Measurements from ENCODE around the gene MFAP4. TPM values are rescaled to one million over a fixed set of nuclear protein-coding genes. Genes with fewer than 3 reads are reported as not detected.
A peak's percentile ranks its signal among the peaks of the same experiment; 100 is the strongest.
"Not testable (repeated sequence)": the region's sequence is repeated elsewhere in the genome, so short reads cannot be mapped to it uniquely, and the experiment has no call there.

MFAP4 gene
- total and polyA plus RNA-seq, 3 experiments from 2014 or later = not detected

GRCh38 chr17:19359151-19359550 lies 27.8 kb downstream of the MFAP4 start:
- Histone ChIP-seq H3K27me3 (ENCODE audit: insufficient read depth, low read length, poor library complexity, severe bottlenecking) (no peaks in the 10 kb centered on the region), H3K27ac (ENCODE audit: low read depth, low read length) (no peak overlapping the region), H3K9me3 (ENCODE audit: low read length) (no peaks in the 10 kb centered on the region), H3K4me1 (ENCODE audit: insufficient read depth, low read length) (peaks cover 7% of the 10 kb centered on the region), H3K36me3 (ENCODE audit: insufficient read depth, low read length) (no peaks in the 10 kb centered on the region), H3K4me3 (ENCODE audit: low read length) (no peak overlapping the region)
- peaks cover 0 to 2% (median 0%) of the 10 kb centered on the region in 3 donors for H3K36me3 Mint-ChIP-seq
- peak in 1 of 5 donors; percentile 37 for DNase-seq
- peaks cover 9% of the 10 kb centered on the region in 2 donors for H3K27me3 Mint-ChIP-seq
- peaks cover 10 to 16% (median 11%) of the 10 kb centered on the region in 3 donors for H3K4me1 Mint-ChIP-seq
- ChIA-PET CTCF (interaction anchor here (8.0 kb wide), 1 partner anchor 88 kb away, joined by 152 read pairs; no protein-coding TSS in a partner anchor), POLR2A (no interaction called here)
- H3K4me3 Mint-ChIP-seq = no peak overlapping the region
- H3K27ac Mint-ChIP-seq = peak overlapping the region in 1 of 8 donors; percentile 6
- no peaks in the 10 kb centered on the region for H3K9me3 Mint-ChIP-seq

GRCh38 chr17:19357761-19358160 lies 29.2 kb downstream of the MFAP4 start:
- Mint-ChIP-seq H3K27ac (no peak overlapping the region), H3K4me3 (no peak overlapping the region), H3K4me1 (peaks cover 9 to 13% (median 10%) of the 10 kb centered on the region in 3 donors), H3K27me3 (peaks cover 9 to 14% of the 10 kb centered on the region in 2 donors), H3K9me3 (no peaks in the 10 kb centered on the region), H3K36me3 (peaks cover 0 to 2% (median 0%) of the 10 kb centered on the region in 3 donors)
- Histone ChIP-seq H3K9me3 (ENCODE audit: low read length) (no peaks in the 10 kb centered on the region), H3K27ac (ENCODE audit: low read depth, low read length) (no peak overlapping the region), H3K36me3 (ENCODE audit: insufficient read depth, low read length) (no peaks in the 10 kb centered on the region), H3K4me3 (ENCODE audit: low read length) (no peak overlapping the region), H3K4me1 (ENCODE audit: insufficient read depth, low read length) (peaks cover 7% of the 10 kb centered on the region), H3K27me3 (ENCODE audit: insufficient read depth, low read length, poor library complexity, severe bottlenecking) (no peaks in the 10 kb centered on the region)
- CTCF ChIA-PET = interaction anchor here (2.6 kb wide), 1 partner anchor 90 kb away, joined by 10 read pairs; no protein-coding TSS in a partner anchor
- peak in 1 of 5 donors; percentile 24 for DNase-seq
- POLR2A ChIA-PET = no interaction called here

GRCh38 chr17:19357351-19357750 lies 29.6 kb downstream of the MFAP4 start:
- DNase-seq = no peak
- peak overlapping the region in 1 of 7 donors; percentile 31 for H3K4me3 Mint-ChIP-seq
- peaks cover 7 to 11% (median 10%) of the 10 kb centered on the region in 3 donors for H3K4me1 Mint-ChIP-seq
- H3K36me3 Mint-ChIP-seq = no peaks in the 10 kb centered on the region
- no peaks in the 10 kb centered on the region for H3K9me3 ChIP-seq (ENCODE audit: low read length)
- peaks cover 9 to 14% of the 10 kb centered on the region in 2 donors for H3K27me3 Mint-ChIP-seq
- no peaks in the 10 kb centered on the region for H3K9me3 Mint-ChIP-seq
- no peak overlapping the region for H3K27ac Mint-ChIP-seq
- POLR2A ChIA-PET = no interaction called here
- H3K27ac ChIP-seq (ENCODE audit: low read depth, low read length) = no peak overlapping the region
- H3K27me3 ChIP-seq (ENCODE audit: insufficient read depth, low read length, poor library complexity, severe bottlenecking) = no peaks in the 10 kb centered on the region
- peaks cover 7% of the 10 kb centered on the region for H3K4me1 ChIP-seq (ENCODE audit: insufficient read depth, low read length)
- CTCF ChIA-PET = interaction anchor here (2.6 kb wide), 1 partner anchor 90 kb away, joined by 10 read pairs; no protein-coding TSS in a partner anchor
- H3K4me3 ChIP-seq (ENCODE audit: low read length) = no peak overlapping the region
- H3K36me3 ChIP-seq (ENCODE audit: insufficient read depth, low read length) = no peaks in the 10 kb centered on the region

- Histone ChIP-seq H3K27me3 (ENCODE audit: insufficient read depth, low read length, poor library complexity, severe bottlenecking) (no peaks in the 10 kb centered on the region), H3K4me1 (ENCODE audit: insufficient read depth, low read length) (no peaks in the 10 kb centered on the region), H3K36me3 (ENCODE audit: insufficient read depth, low read length) (no peaks in the 10 kb centered on the region), H3K9me3 (ENCODE audit: low read length) (no peaks in the 10 kb centered on the region), H3K4me3 (ENCODE audit: low read length) (no peak overlapping the region), H3K27ac (ENCODE audit: low read depth, low read length) (no peak overlapping the region)
- no peaks in the 10 kb centered on the region for H3K36me3 Mint-ChIP-seq
- no peaks in the 10 kb centered on the region for H3K4me1 Mint-ChIP-seq
- CTCF ChIA-PET = interaction anchor here (1.0 to 2.5 kb wide), 2 partner anchors 8 to 10 kb away, joined by 5 to 14 read pairs; partner anchors contain the start of gene B9D1
- no peaks in the 10 kb centered on the region for H3K9me3 Mint-ChIP-seq
- POLR2A ChIA-PET = no interaction called here
- peaks cover 11 to 14% of the 10 kb centered on the region in 2 donors for H3K27me3 Mint-ChIP-seq
- no peak overlapping the region for H3K27ac Mint-ChIP-seq
- no peak for DNase-seq
- no peak overlapping the region for H3K4me3 Mint-ChIP-seq
Observed at GRCh38 chr17:19354748-19355147, 32.2 kb downstream of the MFAP4 start.

- H3K4me1 Mint-ChIP-seq; H3K4me3 Mint-ChIP-seq; H3K4me3 ChIP-seq (ENCODE audit: low read length); H3K36me3 Mint-ChIP-seq; H3K27ac ChIP-seq (ENCODE audit: low read depth, low read length); H3K9me3 ChIP-seq (ENCODE audit: low read length); H3K4me1 ChIP-seq (ENCODE audit: insufficient read depth, low read length); H3K36me3 ChIP-seq (ENCODE audit: insufficient read depth, low read length); H3K9me3 Mint-ChIP-seq; H3K27ac Mint-ChIP-seq; POLR2A ChIA-PET; H3K27me3 ChIP-seq (ENCODE audit: insufficient read depth, low read length, poor library complexity, severe bottlenecking): not testable (repeated sequence)
- CTCF ChIA-PET = interaction anchor here (2.5 kb wide), 1 partner anchor 10 kb away, joined by 14 read pairs; the partner anchor contains the start of gene B9D1
- peaks cover 6 to 13% of the 10 kb centered on the region in 2 donors for H3K27me3 Mint-ChIP-seq
- peak in 1 of 5 donors; percentile 15 for DNase-seq
Observed at GRCh38 chr17:19353401-19353800, 33.6 kb downstream of the MFAP4 start.

GRCh38 chr17:19348806-19349205 lies 38.2 kb downstream of the MFAP4 start:
- ChIA-PET CTCF (no interaction called here), POLR2A (no interaction called here)
- Mint-ChIP-seq H3K4me1 (no peaks in the 10 kb centered on the region), H3K36me3 (no peaks in the 10 kb centered on the region), H3K27me3 (peaks cover under 1 to 6% of the 10 kb centered on the region in 2 donors), H3K9me3 (no peaks in the 10 kb centered on the region), H3K27ac (no peak overlapping the region), H3K4me3 (no peak overlapping the region)
- no peaks in the 10 kb centered on the region for H3K9me3 ChIP-seq (ENCODE audit: low read length)
- H3K36me3 ChIP-seq (ENCODE audit: insufficient read depth, low read length) = no peaks in the 10 kb centered on the region
- no peak overlapping the region for H3K4me3 ChIP-seq (ENCODE audit: low read length)
- no peak overlapping the region for H3K27ac ChIP-seq (ENCODE audit: low read depth, low read length)
- no peak for DNase-seq
- H3K27me3 ChIP-seq (ENCODE audit: insufficient read depth, low read length, poor library complexity, severe bottlenecking) = no peaks in the 10 kb centered on the region
- no peaks in the 10 kb centered on the region for H3K4me1 ChIP-seq (ENCODE audit: insufficient read depth, low read length)

GRCh38 chr17:19348081-19348650 lies 38.8 kb downstream of the MFAP4 start:
- Mint-ChIP-seq H3K27me3 (peaks cover 0 to 6% of the 10 kb centered on the region in 2 donors), H3K9me3 (no peaks in the 10 kb centered on the region), H3K4me3 (no peak overlapping the region), H3K4me1 (no peaks in the 10 kb centered on the region), H3K36me3 (no peaks in the 10 kb centered on the region), H3K27ac (no peak overlapping the region)
- Histone ChIP-seq H3K27ac (ENCODE audit: low read depth, low read length) (no peak overlapping the region), H3K36me3 (ENCODE audit: insufficient read depth, low read length) (no peaks in the 10 kb centered on the region), H3K27me3 (ENCODE audit: insufficient read depth, low read length, poor library complexity, severe bottlenecking) (no peaks in the 10 kb centered on the region), H3K4me1 (ENCODE audit: insufficient read depth, low read length) (no peaks in the 10 kb centered on the region), H3K4me3 (ENCODE audit: low read length) (no peak overlapping the region), H3K9me3 (ENCODE audit: low read length) (no peaks in the 10 kb centered on the region)
- POLR2A ChIA-PET = no interaction called here
- DNase-seq = no peak
- CTCF ChIA-PET = no interaction called here

GRCh38 chr17:19347323-19348080 lies 39.5 kb downstream of the MFAP4 start:
- no peaks in the 10 kb centered on the region for H3K36me3 Mint-ChIP-seq
- no peaks in the 10 kb centered on the region for H3K4me1 Mint-ChIP-seq
- DNase-seq = no peak
- peaks cover 0 to 6% of the 10 kb centered on the region in 2 donors for H3K27me3 Mint-ChIP-seq
- no peak overlapping the region for H3K4me3 Mint-ChIP-seq
- Histone ChIP-seq H3K9me3 (ENCODE audit: low read length) (no peaks in the 10 kb centered on the region), H3K4me1 (ENCODE audit: insufficient read depth, low read length) (no peaks in the 10 kb centered on the region), H3K36me3 (ENCODE audit: insufficient read depth, low read length) (no peaks in the 10 kb centered on the region), H3K27ac (ENCODE audit: low read depth, low read length) (no peak overlapping the region), H3K4me3 (ENCODE audit: low read length) (no peak overlapping the region), H3K27me3 (ENCODE audit: insufficient read depth, low read length, poor library complexity, severe bottlenecking) (no peaks in the 10 kb centered on the region)
- H3K27ac Mint-ChIP-seq = no peak overlapping the region
- ChIA-PET POLR2A (no interaction called here), CTCF (no interaction called here)
- no peaks in the 10 kb centered on the region for H3K9me3 Mint-ChIP-seq

Data from CD8-positive, alpha-beta memory T cell (primary cell).